MM.1S (cell line): ENCODE data around the gene CREB5.

Experiments used
- CTCF ChIP-seq: fragments of 300-600 bp; sonication (generic); IDR thresholded peaks from 2 replicates; pipeline ENCODE4 v1.5.1; 2016; ENCODE audit warnings: antibody characterized with exemption, low read length, mixed read lengths
- EZH2 ChIP-seq: fragments of 300-600 bp; sonication (generic); optimal IDR thresholded peaks from 2 replicates; pipeline ENCODE3; 2017; ENCODE audit warnings: low read depth, mild to moderate bottlenecking, antibody characterized with exemption, low read length, mixed read lengths
- EZH2phosphoT487 ChIP-seq: fragments of 300-600 bp; sonication (generic); IDR thresholded peaks from 2 replicates; pipeline ENCODE4 v1.6.1; 2018; ENCODE audit warnings: antibody characterized with exemption, low read length

DNA sequence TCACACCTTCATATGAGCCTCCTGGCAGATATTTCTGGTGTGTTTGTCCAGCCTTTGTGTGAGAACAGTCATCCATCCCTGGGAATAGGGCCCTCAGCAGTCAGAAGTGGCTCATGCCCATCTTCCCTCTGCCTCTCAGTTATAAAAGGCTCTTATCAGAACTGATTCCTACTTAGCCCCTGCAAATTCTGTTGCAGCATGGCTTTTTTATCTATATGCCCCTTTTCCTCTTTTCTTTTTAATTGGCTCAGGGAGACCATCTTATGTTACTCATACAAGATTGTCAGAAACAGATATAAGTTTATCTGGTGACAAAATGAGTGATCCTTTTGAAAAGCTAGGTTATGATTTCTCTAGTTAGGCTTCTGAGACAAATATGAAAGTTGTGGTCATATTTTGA lies 194.1 kb downstream of the CREB5 start:
- TF ChIP-seq EZH2 (no peak), CTCF (no peak), EZH2phosphoT487 (no peak)
